GM23338 (cell line): ENCODE data around the gene PAEP. TPM values are rescaled to one million over a fixed set of nuclear protein-coding genes. Genes with fewer than 3 reads are reported as not detected.

Experiments used
- ATAC-seq: fragments of 200-7000 bp; cut with Tn5 transposase; 3 replicates; pipeline ENCODE4 v1.9.1; 2020
- DNase-seq: peaks from one replicate; pipeline ENCODE4 v3.0.0-alpha.2; 2015; ENCODE audit warnings: low spot score
- H2AFZ ChIP-seq: fragments of 200-600 bp; sonication (generic); 2 replicates; pipeline ENCODE4 v1.8.0; 2016; ENCODE audit warnings: antibody characterized with exemption, mild to moderate bottlenecking, moderate library complexity
- H3F3A ChIP-seq: fragments of 200-600 bp; sonication (generic); replicated peaks from 2 replicates; pipeline ENCODE4 v1.8.0; 2017; ENCODE audit warnings: antibody characterized with exemption, mixed run types, low read depth
- H3K27ac ChIP-seq: fragments of 200-600 bp; sonication (generic); 2 replicates; pipeline ENCODE4 v1.6.1; 2016; ENCODE audit warnings: low read depth
- H3K27me3 ChIP-seq: fragments of 200-600 bp; sonication (generic); 2 replicates; pipeline ENCODE4 v1.8.0; 2016; ENCODE audit warnings: mild to moderate bottlenecking, mixed run types, moderate library complexity; ENCODE audit not compliant: insufficient read depth
- H3K36me3 ChIP-seq: fragments of 200-600 bp; sonication (generic); 2 replicates; pipeline ENCODE4 v1.8.0; 2016; ENCODE audit warnings: mild to moderate bottlenecking; ENCODE audit not compliant: insufficient read depth
- H3K4me1 ChIP-seq: fragments of 200-600 bp; sonication (generic); 2 replicates; pipeline ENCODE4 v1.8.0; 2016; ENCODE audit warnings: mild to moderate bottlenecking, moderate library complexity; ENCODE audit not compliant: insufficient read depth
- H3K4me2 ChIP-seq: fragments of 200-600 bp; sonication (generic); 2 replicates; pipeline ENCODE4 v1.7.1; 2017; ENCODE audit warnings: mixed run types
- H3K4me3 ChIP-seq: fragments of 200-600 bp; sonication (generic); 2 replicates; pipeline ENCODE4 v1.6.1; 2016; ENCODE audit warnings: mixed run types
- H3K79me2 ChIP-seq: fragments of 200-600 bp; sonication (generic); replicated peaks from 2 replicates; pipeline ENCODE4 v1.8.0; 2017; ENCODE audit warnings: mild to moderate bottlenecking; ENCODE audit not compliant: insufficient read depth
- H3K9me2 ChIP-seq: fragments of 200-600 bp; sonication (generic); 2 replicates; pipeline ENCODE4 v1.8.0; 2017; ENCODE audit not compliant: insufficient read depth
- H4K20me1 ChIP-seq: fragments of 200-600 bp; sonication (generic); replicated peaks from 2 replicates; pipeline ENCODE4 v1.8.0; 2017; ENCODE audit warnings: mild to moderate bottlenecking; ENCODE audit not compliant: insufficient read depth
- H3K27ac Mint-ChIP-seq: 2 replicates; pipeline ENCODE4 v1.8.0; 2020; ENCODE audit warnings: inconsistent platforms, mild to moderate bottlenecking, moderate library complexity, mixed read lengths
- H3K27me3 Mint-ChIP-seq: 3 replicates; pipeline ENCODE4 v1.8.0; 2022; ENCODE audit warnings: low read depth, mild to moderate bottlenecking, moderate library complexity, mixed read lengths, inconsistent platforms; ENCODE audit not compliant: insufficient read depth, poor library complexity
- H3K36me3 Mint-ChIP-seq: 3 replicates; pipeline ENCODE4 v1.8.0; 2021; ENCODE audit warnings: low read depth, mild to moderate bottlenecking, inconsistent platforms, moderate library complexity, mixed read lengths
- H3K4me1 Mint-ChIP-seq: 3 replicates; pipeline ENCODE4 v1.8.0; 2020; ENCODE audit warnings: mild to moderate bottlenecking, inconsistent platforms, mixed read lengths
- H3K4me3 Mint-ChIP-seq: 3 replicates; pipeline ENCODE4 v1.8.0; 2021; ENCODE audit warnings: moderate library complexity, mild to moderate bottlenecking, inconsistent platforms, mixed read lengths
- H3K9me3 Mint-ChIP-seq: 3 replicates; pipeline ENCODE4 v1.8.0; 2020; ENCODE audit warnings: moderate library complexity, mild to moderate bottlenecking, inconsistent platforms, mixed read lengths
- CREB1 ChIP-seq: fragments of 250-450 bp; sonication (Bioruptor Pico); IDR thresholded peaks from 2 replicates; pipeline ENCODE4 v1.5.0; 2020; ENCODE audit warnings: low read depth, mild to moderate bottlenecking, moderate library complexity
- EZH2 ChIP-seq: fragments of 200-600 bp; sonication (generic); IDR thresholded peaks from one replicate; pipeline ENCODE4 v1.8.0; 2017; ENCODE audit warnings: antibody characterized with exemption, mild to moderate bottlenecking, low read depth; ENCODE audit not compliant: unreplicated experiment
- JUNB ChIP-seq: IDR thresholded peaks from one replicate; pipeline ENCODE4 v1.6.1; 2016; ENCODE audit warnings: antibody characterized with exemption; ENCODE audit not compliant: unreplicated experiment
- NANOG ChIP-seq: IDR thresholded peaks from 2 replicates; pipeline ENCODE4 v1.6.1; 2016; ENCODE audit warnings: antibody characterized with exemption, borderline replicate concordance
- REST ChIP-seq: IDR thresholded peaks from one replicate; pipeline ENCODE4 v1.6.1; 2018; ENCODE audit warnings: antibody characterized with exemption; ENCODE audit not compliant: unreplicated experiment
- STAT1 ChIP-seq: IDR thresholded peaks from one replicate; pipeline ENCODE4 v1.6.1; 2016; ENCODE audit warnings: antibody characterized with exemption; ENCODE audit not compliant: unreplicated experiment
- ZNF114 ChIP-seq: fragments of 250-450 bp; sonication (Bioruptor Pico); IDR thresholded peaks from 2 replicates; pipeline ENCODE4 v1.5.0; 2020; ENCODE audit warnings: mild to moderate bottlenecking, moderate library complexity
- ZNF331 ChIP-seq: fragments of 250-450 bp; sonication (Bioruptor Pico); IDR thresholded peaks from 2 replicates; pipeline ENCODE4 v1.5.0; 2020; ENCODE audit warnings: low read depth, mild to moderate bottlenecking, moderate library complexity
- polyA plus RNA-seq: library from polyadenylated mRNA; unstranded; fragments of >200 nt; fragmentation: Nextera tagmentation; extraction: Ambion mirVana; gene quantifications from 2 replicates; pipeline ENCODE4 v1.2.1, GENCODE V29; 2016
- total RNA-seq: library from RNA; depleted of rRNA; stranded (reverse); fragments of >200 nt; shearing (Covaris generic); gene quantifications from 2 replicates; pipeline ENCODE4 v1.2.3, GENCODE V29; 2014
- TF ChIP-seq, protein P1 (sequence below): fragments of 250-450 bp; sonication (Bioruptor Pico); IDR thresholded peaks from 2 replicates; pipeline ENCODE4 v1.5.0; 2020; ENCODE audit warnings: mild to moderate bottlenecking, moderate library complexity
- TF ChIP-seq, protein P2 (sequence below), 2 experiments: fragments of 200-600 bp in 1 of 2; sonication (generic) in 1 of 2; conservative IDR thresholded peaks; 2 replicates each; pipeline versions ENCODE4 v1.5.1 to v1.6.1; 2016 to 2017; ENCODE audit warnings: antibody characterized with exemption in 2 of 2, low read depth in 2 of 2, mild to moderate bottlenecking in 2 of 2, moderate library complexity in 1 of 2
- TF ChIP-seq, protein P3 (sequence below): IDR thresholded peaks from 2 replicates; pipeline ENCODE4 v1.6.1; 2016; ENCODE audit warnings: antibody characterized with exemption

Gene PAEP
- total and polyA plus RNA-seq, 2 experiments from 2014 or later, result not detected

DNA sequence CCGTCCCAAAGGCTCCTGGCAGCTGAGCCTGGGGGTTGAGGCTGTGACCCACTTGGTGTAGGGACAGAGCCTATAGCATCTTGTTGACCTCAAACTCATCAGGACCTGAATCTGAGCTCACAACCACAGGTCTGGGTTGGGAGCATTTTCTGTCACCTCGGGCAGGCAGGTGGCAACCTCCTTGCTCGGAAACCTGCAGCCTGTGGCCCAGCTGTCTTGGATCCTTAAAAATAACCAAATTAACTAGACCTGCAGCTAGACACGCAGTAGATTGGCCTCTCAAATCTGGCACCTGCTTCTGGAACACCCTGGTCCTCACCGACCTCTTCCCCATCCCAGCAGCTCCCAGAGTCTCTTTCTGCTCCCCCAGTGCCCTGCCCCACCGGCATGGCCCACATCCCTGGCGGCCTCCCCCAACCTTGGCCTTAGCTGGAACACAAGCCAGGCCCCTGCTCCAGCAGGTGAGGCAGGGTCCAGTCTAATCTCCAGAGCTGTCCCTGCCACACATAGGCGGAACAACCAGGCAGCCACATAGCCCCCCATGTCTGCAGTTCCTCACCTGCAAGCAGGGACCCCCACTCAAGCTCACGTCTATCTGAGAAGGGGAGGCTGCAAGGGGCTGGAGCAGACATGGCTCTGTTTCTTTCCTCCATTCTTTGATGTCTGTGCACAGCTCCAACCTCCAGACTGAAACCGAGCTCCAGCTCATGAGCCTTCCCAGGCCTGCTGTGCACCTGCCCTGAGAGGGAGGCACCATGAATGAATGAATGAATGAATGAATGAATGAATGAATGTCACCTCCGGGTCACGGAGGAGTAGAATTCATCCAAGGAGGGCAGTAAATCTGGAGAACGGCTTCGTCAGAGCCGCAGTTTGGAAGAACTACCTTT is 28.3 kb downstream of the PAEP start (continued):
- TF ChIP-seq CREB1 (CRISPR knock-in tag) (no peak), ZNF114 (CRISPR knock-in tag) (no peak), JUNB (no peak)
- TF ChIP-seq, protein P1, sequence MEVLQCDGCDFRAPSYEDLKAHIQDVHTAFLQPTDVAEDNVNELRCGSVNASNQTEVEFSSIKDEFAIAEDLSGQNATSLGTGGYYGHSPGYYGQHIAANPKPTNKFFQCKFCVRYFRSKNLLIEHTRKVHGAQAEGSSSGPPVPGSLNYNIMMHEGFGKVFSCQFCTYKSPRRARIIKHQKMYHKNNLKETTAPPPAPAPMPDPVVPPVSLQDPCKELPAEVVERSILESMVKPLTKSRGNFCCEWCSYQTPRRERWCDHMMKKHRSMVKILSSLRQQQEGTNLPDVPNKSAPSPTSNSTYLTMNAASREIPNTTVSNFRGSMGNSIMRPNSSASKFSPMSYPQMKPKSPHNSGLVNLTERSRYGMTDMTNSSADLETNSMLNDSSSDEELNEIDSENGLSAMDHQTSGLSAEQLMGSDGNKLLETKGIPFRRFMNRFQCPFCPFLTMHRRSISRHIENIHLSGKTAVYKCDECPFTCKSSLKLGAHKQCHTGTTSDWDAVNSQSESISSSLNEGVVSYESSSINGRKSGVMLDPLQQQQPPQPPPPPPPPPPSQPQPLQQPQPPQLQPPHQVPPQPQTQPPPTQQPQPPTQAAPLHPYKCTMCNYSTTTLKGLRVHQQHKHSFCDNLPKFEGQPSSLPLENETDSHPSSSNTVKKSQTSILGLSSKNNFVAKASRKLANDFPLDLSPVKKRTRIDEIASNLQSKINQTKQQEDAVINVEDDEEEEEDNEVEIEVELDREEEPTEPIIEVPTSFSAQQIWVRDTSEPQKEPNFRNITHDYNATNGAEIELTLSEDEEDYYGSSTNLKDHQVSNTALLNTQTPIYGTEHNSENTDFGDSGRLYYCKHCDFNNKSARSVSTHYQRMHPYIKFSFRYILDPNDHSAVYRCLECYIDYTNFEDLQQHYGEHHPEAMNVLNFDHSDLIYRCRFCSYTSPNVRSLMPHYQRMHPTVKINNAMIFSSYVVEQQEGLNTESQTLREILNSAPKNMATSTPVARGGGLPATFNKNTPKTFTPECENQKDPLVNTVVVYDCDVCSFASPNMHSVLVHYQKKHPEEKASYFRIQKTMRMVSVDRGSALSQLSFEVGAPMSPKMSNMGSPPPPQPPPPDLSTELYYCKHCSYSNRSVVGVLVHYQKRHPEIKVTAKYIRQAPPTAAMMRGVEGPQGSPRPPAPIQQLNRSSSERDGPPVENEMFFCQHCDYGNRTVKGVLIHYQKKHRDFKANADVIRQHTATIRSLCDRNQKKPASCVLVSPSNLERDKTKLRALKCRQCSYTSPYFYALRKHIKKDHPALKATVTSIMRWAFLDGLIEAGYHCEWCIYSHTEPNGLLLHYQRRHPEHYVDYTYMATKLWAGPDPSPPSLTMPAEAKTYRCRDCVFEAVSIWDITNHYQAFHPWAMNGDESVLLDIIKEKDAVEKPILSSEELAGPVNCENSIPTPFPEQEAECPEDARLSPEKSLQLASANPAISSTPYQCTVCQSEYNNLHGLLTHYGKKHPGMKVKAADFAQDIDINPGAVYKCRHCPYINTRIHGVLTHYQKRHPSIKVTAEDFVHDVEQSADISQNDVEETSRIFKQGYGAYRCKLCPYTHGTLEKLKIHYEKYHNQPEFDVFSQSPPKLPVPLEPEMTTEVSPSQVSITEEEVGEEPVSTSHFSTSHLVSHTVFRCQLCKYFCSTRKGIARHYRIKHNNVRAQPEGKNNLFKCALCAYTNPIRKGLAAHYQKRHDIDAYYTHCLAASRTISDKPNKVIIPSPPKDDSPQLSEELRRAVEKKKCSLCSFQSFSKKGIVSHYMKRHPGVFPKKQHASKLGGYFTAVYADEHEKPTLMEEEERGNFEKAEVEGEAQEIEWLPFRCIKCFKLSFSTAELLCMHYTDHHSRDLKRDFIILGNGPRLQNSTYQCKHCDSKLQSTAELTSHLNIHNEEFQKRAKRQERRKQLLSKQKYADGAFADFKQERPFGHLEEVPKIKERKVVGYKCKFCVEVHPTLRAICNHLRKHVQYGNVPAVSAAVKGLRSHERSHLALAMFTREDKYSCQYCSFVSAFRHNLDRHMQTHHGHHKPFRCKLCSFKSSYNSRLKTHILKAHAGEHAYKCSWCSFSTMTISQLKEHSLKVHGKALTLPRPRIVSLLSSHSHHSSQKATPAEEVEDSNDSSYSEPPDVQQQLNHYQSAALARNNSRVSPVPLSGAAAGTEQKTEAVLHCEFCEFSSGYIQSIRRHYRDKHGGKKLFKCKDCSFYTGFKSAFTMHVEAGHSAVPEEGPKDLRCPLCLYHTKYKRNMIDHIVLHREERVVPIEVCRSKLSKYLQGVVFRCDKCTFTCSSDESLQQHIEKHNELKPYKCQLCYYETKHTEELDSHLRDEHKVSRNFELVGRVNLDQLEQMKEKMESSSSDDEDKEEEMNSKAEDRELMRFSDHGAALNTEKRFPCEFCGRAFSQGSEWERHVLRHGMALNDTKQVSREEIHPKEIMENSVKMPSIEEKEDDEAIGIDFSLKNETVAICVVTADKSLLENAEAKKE, result no peak

- H3K27ac Mint-ChIP-seq, result no peak overlapping the region
- TF ChIP-seq JUNB, result no peak
- TF ChIP-seq STAT1, result no peak
- TF ChIP-seq ZNF331 (CRISPR knock-in tag), result no peak
- TF ChIP-seq EZH2, result no peak
- TF ChIP-seq, protein P2, sequence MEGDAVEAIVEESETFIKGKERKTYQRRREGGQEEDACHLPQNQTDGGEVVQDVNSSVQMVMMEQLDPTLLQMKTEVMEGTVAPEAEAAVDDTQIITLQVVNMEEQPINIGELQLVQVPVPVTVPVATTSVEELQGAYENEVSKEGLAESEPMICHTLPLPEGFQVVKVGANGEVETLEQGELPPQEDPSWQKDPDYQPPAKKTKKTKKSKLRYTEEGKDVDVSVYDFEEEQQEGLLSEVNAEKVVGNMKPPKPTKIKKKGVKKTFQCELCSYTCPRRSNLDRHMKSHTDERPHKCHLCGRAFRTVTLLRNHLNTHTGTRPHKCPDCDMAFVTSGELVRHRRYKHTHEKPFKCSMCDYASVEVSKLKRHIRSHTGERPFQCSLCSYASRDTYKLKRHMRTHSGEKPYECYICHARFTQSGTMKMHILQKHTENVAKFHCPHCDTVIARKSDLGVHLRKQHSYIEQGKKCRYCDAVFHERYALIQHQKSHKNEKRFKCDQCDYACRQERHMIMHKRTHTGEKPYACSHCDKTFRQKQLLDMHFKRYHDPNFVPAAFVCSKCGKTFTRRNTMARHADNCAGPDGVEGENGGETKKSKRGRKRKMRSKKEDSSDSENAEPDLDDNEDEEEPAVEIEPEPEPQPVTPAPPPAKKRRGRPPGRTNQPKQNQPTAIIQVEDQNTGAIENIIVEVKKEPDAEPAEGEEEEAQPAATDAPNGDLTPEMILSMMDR (conservative IDR thresholded peaks at IDR 0.05; ENCODE audit: low read depth in 2 of 2), result no peak
- TF ChIP-seq REST, result no peak
- no peak for TF ChIP-seq CREB1 (CRISPR knock-in tag)
- TF ChIP-seq NANOG, result no peak
- TF ChIP-seq, protein P3, sequence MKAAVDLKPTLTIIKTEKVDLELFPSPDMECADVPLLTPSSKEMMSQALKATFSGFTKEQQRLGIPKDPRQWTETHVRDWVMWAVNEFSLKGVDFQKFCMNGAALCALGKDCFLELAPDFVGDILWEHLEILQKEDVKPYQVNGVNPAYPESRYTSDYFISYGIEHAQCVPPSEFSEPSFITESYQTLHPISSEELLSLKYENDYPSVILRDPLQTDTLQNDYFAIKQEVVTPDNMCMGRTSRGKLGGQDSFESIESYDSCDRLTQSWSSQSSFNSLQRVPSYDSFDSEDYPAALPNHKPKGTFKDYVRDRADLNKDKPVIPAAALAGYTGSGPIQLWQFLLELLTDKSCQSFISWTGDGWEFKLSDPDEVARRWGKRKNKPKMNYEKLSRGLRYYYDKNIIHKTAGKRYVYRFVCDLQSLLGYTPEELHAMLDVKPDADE, result no peak
These were observed 29.0 kb downstream of the PAEP start for GRCh38 chr9:135590486-135591079.

More at GRCh38 chr9:135590486-135591079, 29.0 kb downstream of the PAEP start:
- Histone ChIP-seq H3K79me2 (no peaks in the 10 kb centered on the region), H3K27ac (no peak overlapping the region), H3K4me1 (no peaks in the 10 kb centered on the region), H3K36me3 (no peaks in the 10 kb centered on the region), H4K20me1 (no peaks in the 10 kb centered on the region), H3F3A (no peaks in the 10 kb centered on the region), H2AFZ (no peak overlapping the region), H3K4me2 (no peak overlapping the region), H3K9me2 (no peaks in the 10 kb centered on the region), H3K27me3 (no peaks in the 10 kb centered on the region), H3K4me3 (no peak overlapping the region)
- no peak for ATAC-seq
- DNase-seq, result no peak
- Mint-ChIP-seq H3K9me3 (peaks cover 4% of the 10 kb centered on the region; the same call in 2 of the 3 replicates), H3K4me1 (no peaks in the 10 kb centered on the region), H3K36me3 (no peaks in the 10 kb centered on the region), H3K4me3 (no peak overlapping the region), H3K27me3 (peaks cover 4% of the 10 kb centered on the region)
